ENCODE data around the gene RTN4R.

- TF ChIP-seq, protein P1, sequence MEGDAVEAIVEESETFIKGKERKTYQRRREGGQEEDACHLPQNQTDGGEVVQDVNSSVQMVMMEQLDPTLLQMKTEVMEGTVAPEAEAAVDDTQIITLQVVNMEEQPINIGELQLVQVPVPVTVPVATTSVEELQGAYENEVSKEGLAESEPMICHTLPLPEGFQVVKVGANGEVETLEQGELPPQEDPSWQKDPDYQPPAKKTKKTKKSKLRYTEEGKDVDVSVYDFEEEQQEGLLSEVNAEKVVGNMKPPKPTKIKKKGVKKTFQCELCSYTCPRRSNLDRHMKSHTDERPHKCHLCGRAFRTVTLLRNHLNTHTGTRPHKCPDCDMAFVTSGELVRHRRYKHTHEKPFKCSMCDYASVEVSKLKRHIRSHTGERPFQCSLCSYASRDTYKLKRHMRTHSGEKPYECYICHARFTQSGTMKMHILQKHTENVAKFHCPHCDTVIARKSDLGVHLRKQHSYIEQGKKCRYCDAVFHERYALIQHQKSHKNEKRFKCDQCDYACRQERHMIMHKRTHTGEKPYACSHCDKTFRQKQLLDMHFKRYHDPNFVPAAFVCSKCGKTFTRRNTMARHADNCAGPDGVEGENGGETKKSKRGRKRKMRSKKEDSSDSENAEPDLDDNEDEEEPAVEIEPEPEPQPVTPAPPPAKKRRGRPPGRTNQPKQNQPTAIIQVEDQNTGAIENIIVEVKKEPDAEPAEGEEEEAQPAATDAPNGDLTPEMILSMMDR (conservative IDR thresholded peaks at IDR 0.05; ENCODE audit: low read depth, low read length): no peak
- TF ChIP-seq EZH2phosphoT487 (IDR thresholded peaks at IDR 0.05; ENCODE audit: borderline replicate concordance, low read length): no peak
Measured at GRCh38 chr22:20243537-20244249, 24.4 kb downstream of the RTN4R start.

Measured in PC-3 (cell line).